B cell (primary cell): ENCODE data around the gene ANKRD11. TPM values are rescaled to one million over a fixed set of nuclear protein-coding genes. Genes with fewer than 3 reads are reported as not detected.
A peak's percentile ranks its signal among the peaks of the same experiment; 100 is the strongest.

Experiments used
- ATAC-seq: fragments of 200-7000 bp; cut with Tn5 transposase; one replicate; pipeline ENCODE4 v1.10.0; 2021; ENCODE audit warnings: low read depth, mild to moderate bottlenecking, moderate number of reproducible peaks, moderate library complexity
- CTCF ChIA-PET: fragments of 350-600 bp; sonication (Branson Sonifier 250); formaldehyde crosslinking; loops from one replicate; lab custom pipeline; 2021; ENCODE audit warnings: antibody characterized with exemption, inconsistent platforms; lab: Charles Lee
- POLR2A ChIA-PET: fragments of 350-600 bp; sonication (Branson Sonifier 250); formaldehyde crosslinking; loops from one replicate; lab custom pipeline; 2021; ENCODE audit warnings: antibody characterized with exemption; lab: Charles Lee
- DNase-seq: peaks from one replicate; pipeline ENCODE4 v3.0.0; 2013
- H2AFZ ChIP-seq: 2 replicates; pipeline ENCODE4 v1.6.1; 2012; ENCODE audit warnings: mild to moderate bottlenecking, low read depth, low read length; ENCODE audit not compliant: insufficient read depth, poor library complexity, severe bottlenecking
- H3K27ac ChIP-seq, 2 donors: 1 replicate in 1 of 2; 2 replicates in 1 of 2; pipeline ENCODE4 v1.5.1; 2012 to 2013; ENCODE audit warnings: low read length in 2 of 2, mild to moderate bottlenecking in 2 of 2, moderate library complexity in 1 of 2
- H3K27me3 ChIP-seq, 4 experiments: fragments of 200-600 bp in 1 of 4; sonication (generic) in 1 of 4; replicated peaks in 1 of 4; 1 replicate in 2 of 4; 2 replicates in 2 of 4; pipeline versions ENCODE4 v1.6.1 to v1.7.0; 2013 to 2016; ENCODE audit warnings: low read length in 3 of 4, mild to moderate bottlenecking in 2 of 4, mixed read lengths in 1 of 4, moderate library complexity in 1 of 4; ENCODE audit not compliant: insufficient read depth in 4 of 4, control insufficient read depth in 3 of 4; ENCODE audit errors: control extremely low read depth in 1 of 4
- H3K36me3 ChIP-seq, 2 experiments: replicated peaks in 1 of 2; 1 replicate in 1 of 2; 2 replicates in 1 of 2; pipeline versions ENCODE4 v1.6.1 to v1.7.1; 2013; ENCODE audit warnings: low read length in 1 of 2; ENCODE audit not compliant: insufficient read depth in 2 of 2, control insufficient read depth in 1 of 2; ENCODE audit errors: control extremely low read depth in 1 of 2, extremely low read depth in 1 of 2
- H3K4me1 ChIP-seq, 2 donors: fragments of 200-600 bp in 1 of 2; sonication (generic) in 1 of 2; 1 replicate in 1 of 2; 2 replicates in 1 of 2; pipeline versions ENCODE4 v1.5.1 to v1.6.1; 2013 to 2017; ENCODE audit warnings: low read length in 2 of 2; ENCODE audit not compliant: control insufficient read depth in 2 of 2, insufficient read depth in 2 of 2
- H3K4me2 ChIP-seq: replicated peaks from 2 replicates; pipeline ENCODE3; 2012; ENCODE audit warnings: mild to moderate bottlenecking, low read depth, low read length; ENCODE audit not compliant: poor library complexity, severe bottlenecking
- H3K4me3 ChIP-seq, 5 experiments: fragments of 200-600 bp in 1 of 5; sonication (generic) in 1 of 5; 1 replicate in 3 of 5; 2 replicates in 2 of 5; pipeline versions ENCODE4 v1.5.1 to v1.7.0; 2011 to 2016; ENCODE audit warnings: low read length in 4 of 5, mild to moderate bottlenecking in 4 of 5, low read depth in 2 of 5, control low read depth in 1 of 5, moderate library complexity in 1 of 5; ENCODE audit not compliant: insufficient read depth in 1 of 5; ENCODE audit errors: control extremely low read depth in 1 of 5, extremely low read depth in 1 of 5
- H3K79me2 ChIP-seq: fragments of 200-600 bp; sonication (generic); one replicate; pipeline ENCODE4 v1.6.0; 2016; ENCODE audit warnings: low read length; ENCODE audit not compliant: control insufficient read depth, insufficient read depth
- H3K9ac ChIP-seq: fragments of 200-600 bp; sonication (generic); 2 replicates; pipeline ENCODE4 v1.6.1; 2017; ENCODE audit warnings: mild to moderate bottlenecking, low read length, moderate library complexity
- H3K9me3 ChIP-seq, 3 donors: one replicate each; pipeline versions ENCODE4 v1.6.1 to v1.7.1; 2013; ENCODE audit warnings: low read length in 2 of 3; ENCODE audit not compliant: control insufficient read depth in 2 of 3, insufficient read depth in 1 of 3; ENCODE audit errors: control extremely low read depth in 1 of 3
- H4K20me1 ChIP-seq: 2 replicates; pipeline ENCODE4 v1.6.0; 2012; ENCODE audit warnings: mild to moderate bottlenecking, low read length; ENCODE audit not compliant: insufficient read depth, control insufficient read depth, poor library complexity, severe bottlenecking
- H3K27ac Mint-ChIP-seq: one replicate; pipeline ENCODE4 v1.8.0; 2021; ENCODE audit warnings: mixed read lengths
- H3K27me3 Mint-ChIP-seq: one replicate; pipeline ENCODE4 v1.8.0; 2021; ENCODE audit warnings: mixed read lengths
- H3K4me1 Mint-ChIP-seq: one replicate; pipeline ENCODE4 v1.8.0; 2021; ENCODE audit warnings: mixed read lengths
- H3K4me3 Mint-ChIP-seq: one replicate; pipeline ENCODE4 v1.8.0; 2021; ENCODE audit warnings: mixed read lengths
- H3K9me3 Mint-ChIP-seq: one replicate; pipeline ENCODE4 v1.8.0; 2022; ENCODE audit warnings: mixed read lengths; ENCODE audit not compliant: insufficient read depth
- CTCF ChIP-seq: fragments of 200-600 bp; IDR thresholded peaks from one replicate; pipeline ENCODE4 v1.8.0; 2022; ENCODE audit warnings: antibody characterized with exemption, mild to moderate bottlenecking
- EZH2 ChIP-seq: IDR thresholded peaks from 2 replicates; pipeline ENCODE4 v1.6.1; 2012; ENCODE audit warnings: borderline replicate concordance, low read depth, mild to moderate bottlenecking, moderate library complexity, low read length; ENCODE audit not compliant: insufficient read depth, poor library complexity, severe bottlenecking
- WGBS: methylation state at CpG from one replicate; pipeline ENCODE4 v1.1.5; 2013; ENCODE audit warnings: missing lambda C conversion rate; ENCODE audit not compliant: insufficient coverage; 5-methylcytosine and 5-hydroxymethylcytosine counted together
- intact Hi-C: fragments of 100-400 bp; cut with micrococcal nuclease; formaldehyde crosslinking; loops from one replicate; pipeline ENCODE4 v1.10.0; 2022
- polyA plus RNA-seq: library from polyadenylated mRNA; depleted of rRNA; stranded (reverse); fragments of >200 nt; gene quantifications from 2 replicates; pipeline ENCODE4 v1.2.3, GENCODE V29; 2012
- total RNA-seq, 2 donors: library from RNA; stranded (reverse); fragments of 120-200 nt in 1 of 2; gene quantifications; 1 replicate in 1 of 2; 2 replicates in 1 of 2; pipeline versions ENCODE4 v1.2.3 to v1.2.4, GENCODE V29; 2013 to 2022

The ANKRD11 gene
- total and polyA plus RNA-seq, 2 donors (not counting 1 experiment from before 2014, with no cell fraction given), result 67.9 to 314 TPM

- H3K9me3 Mint-ChIP-seq, result no peaks in the 10 kb centered on the region
- no peak overlapping the region for H3K9ac ChIP-seq
- H3K4me1 ChIP-seq, result peaks cover 34 to 60% of the 10 kb centered on the region in 2 donors
- H3K36me3 ChIP-seq, result no peaks in the 10 kb centered on the region
- peak overlapping the region; percentile 17 for H3K4me2 ChIP-seq
- DNase-seq (no peak), ATAC-seq (no peak)
- H2AFZ ChIP-seq, result no peak overlapping the region
- no peak overlapping the region for H3K4me3 ChIP-seq
- no peaks in the 10 kb centered on the region for H3K27me3 Mint-ChIP-seq
- peaks cover 99% of the 10 kb centered on the region for H3K79me2 ChIP-seq
- ChIA-PET CTCF (interaction anchor here (1.2 to 4.6 kb wide), 5 partner anchors 15 to 222 kb away, joined by 3 to 19 read pairs (median 4); partner anchors contain the start of gene SPG7), POLR2A (interaction anchor here (0.6 kb wide), 1 partner anchor 11 kb away, joined by 7 read pairs; no protein-coding TSS in a partner anchor)
- intact Hi-C loops, result no loop called here
- no peaks in the 10 kb centered on the region for H3K9me3 ChIP-seq
- TF ChIP-seq EZH2 (no peak), CTCF (no peak)
- H4K20me1 ChIP-seq, result peaks cover 98% of the 10 kb centered on the region
- no peak overlapping the region for H3K27ac ChIP-seq
- 88% methylated on average over 22 of the region's 22 CpGs for WGBS
- H3K27me3 ChIP-seq, result no peaks in the 10 kb centered on the region
- H3K4me3 Mint-ChIP-seq, result no peak overlapping the region
- no peak overlapping the region for H3K27ac Mint-ChIP-seq
- H3K4me1 Mint-ChIP-seq, result peaks cover 69% of the 10 kb centered on the region
Measured at GRCh38 chr16:89334988-89335802, 155.2 kb downstream of the ANKRD11 start.

DNA sequence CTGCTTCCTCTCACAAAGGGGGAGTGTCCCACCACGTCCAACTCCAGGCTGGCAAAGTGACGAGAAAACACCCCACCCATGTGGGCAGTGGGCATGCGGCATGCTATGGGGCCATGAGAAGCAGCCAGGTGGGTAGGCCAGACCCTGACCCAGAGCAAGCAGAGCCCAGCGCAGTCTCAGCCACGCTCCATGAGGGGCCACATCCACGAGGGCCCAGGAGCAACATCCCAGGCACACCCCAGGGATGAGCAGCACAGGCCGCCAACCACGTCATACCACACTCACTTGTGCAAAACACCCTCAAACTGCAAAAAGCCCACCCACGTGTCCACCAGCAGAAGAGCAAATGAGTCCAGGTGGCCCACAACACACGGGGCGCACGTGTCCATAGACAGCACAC, 155.9 kb downstream of the ANKRD11 start:
- TF ChIP-seq CTCF, result no peak
- no peak for TF ChIP-seq EZH2
- no peak for ATAC-seq
- Mint-ChIP-seq H3K9me3 (no peaks in the 10 kb centered on the region), H3K4me1 (peaks cover 67% of the 10 kb centered on the region), H3K27ac (no peak overlapping the region), H3K4me3 (no peak overlapping the region), H3K27me3 (no peaks in the 10 kb centered on the region)
- intact Hi-C loops, result no loop called here
- Histone ChIP-seq H3K4me2 (no peak overlapping the region), H3K9ac (no peak overlapping the region), H3K79me2 (peaks cover 97% of the 10 kb centered on the region), H3K27ac (no peak overlapping the region), H4K20me1 (peaks cover 94% of the 10 kb centered on the region), H2AFZ (no peak overlapping the region), H3K36me3 (no peaks in the 10 kb centered on the region), H3K4me3 (no peak overlapping the region), H3K9me3 (no peaks in the 10 kb centered on the region), H3K4me1 (peaks cover 36 to 63% of the 10 kb centered on the region in 2 donors), H3K27me3 (no peaks in the 10 kb centered on the region)
- DNase-seq, result no peak
- CTCF ChIA-PET, result interaction anchor here (0.7 to 4.6 kb wide), 4 partner anchors 11 to 223 kb away, joined by 3 to 19 read pairs (median 4); partner anchors contain the start of gene SPG7
- POLR2A ChIA-PET, result interaction anchor here (0.6 kb wide), 2 partner anchors 12 to 27 kb away, joined by 7 read pairs; no protein-coding TSS in a partner anchor
- 89% methylated on average over 12 of the region's 12 CpGs for WGBS
